Neural cell (in vitro differentiated cells): ENCODE data around the gene MINDY4B. TPM values are rescaled to one million over a fixed set of nuclear protein-coding genes. Genes with fewer than 3 reads are reported as not detected.

Experiments used
- H2AFZ ChIP-seq: fragments of 200-600, 300-800 bp; sonication (generic), shearing (Covaris generic); 2 replicates; pipeline ENCODE4 v1.6.0; 2014; ENCODE audit warnings: low read depth, mild to moderate bottlenecking, antibody characterized with exemption, low read length, moderate library complexity
- H3F3A ChIP-seq: fragments of 200-600 bp; shearing (Covaris generic); 2 replicates; pipeline ENCODE4 v1.6.1; 2016; ENCODE audit warnings: mild to moderate bottlenecking, moderate library complexity, mixed read lengths, antibody characterized with exemption, low read length; ENCODE audit not compliant: insufficient read depth, poor library complexity, severe bottlenecking
- H3K27ac ChIP-seq: fragments of 200-600, 300-800 bp; sonication (generic), shearing (Covaris generic); 2 replicates; pipeline ENCODE4 v1.5.1; 2014; ENCODE audit warnings: mild to moderate bottlenecking, low read length, moderate library complexity
- H3K27me3 ChIP-seq: fragments of 300-800, 200-600 bp; sonication (generic), shearing (Covaris generic); 2 replicates; pipeline ENCODE4 v1.6.0; 2014; ENCODE audit warnings: mild to moderate bottlenecking, low read depth, low read length, moderate library complexity; ENCODE audit not compliant: insufficient read depth
- H3K36me3 ChIP-seq: fragments of 300-800, 200-600 bp; sonication (generic), shearing (Covaris generic); 2 replicates; pipeline ENCODE4 v1.5.1; 2014; ENCODE audit warnings: mild to moderate bottlenecking, antibody characterized with exemption, low read length, moderate library complexity; ENCODE audit not compliant: insufficient read depth
- H3K4me2 ChIP-seq: fragments of 300-800, 200-600 bp; sonication (generic), shearing (Covaris generic); 2 replicates; pipeline ENCODE4 v1.6.0; 2014; ENCODE audit warnings: mild to moderate bottlenecking, low read length
- H3K4me3 ChIP-seq: fragments of 300-800, 200-600 bp; sonication (generic), shearing (Covaris generic); 2 replicates; pipeline ENCODE4 v1.5.1; 2014; ENCODE audit warnings: mild to moderate bottlenecking, low read length, moderate library complexity
- H3K79me2 ChIP-seq: fragments of 200-600 bp; shearing (Covaris generic); replicated peaks from 2 replicates; pipeline ENCODE4 v1.6.0; 2014; ENCODE audit warnings: mild to moderate bottlenecking, low read length, moderate library complexity; ENCODE audit not compliant: insufficient read depth
- H3K9ac ChIP-seq: fragments of 300-800, 200-600 bp; sonication (generic), shearing (Covaris generic); 2 replicates; pipeline ENCODE4 v1.6.1; 2016; ENCODE audit warnings: mild to moderate bottlenecking, low read length, mixed read lengths
- H3K9me2 ChIP-seq: fragments of 200-600 bp; shearing (Covaris generic); 2 replicates; pipeline ENCODE4 v1.6.1; 2016; ENCODE audit warnings: mild to moderate bottlenecking, low read length, mixed read lengths; ENCODE audit not compliant: insufficient read depth
- H3K9me3 ChIP-seq: fragments of 200-600, 300-800 bp; sonication (generic), shearing (Covaris generic); 2 replicates; pipeline ENCODE4 v1.6.1; 2016; ENCODE audit warnings: mild to moderate bottlenecking, mixed run types, low read length, moderate library complexity, mixed read lengths
- H4K20me1 ChIP-seq: fragments of 200-600 bp; shearing (Covaris generic); 2 replicates; pipeline ENCODE4 v1.6.1; 2016; ENCODE audit warnings: mild to moderate bottlenecking, mixed run types; ENCODE audit not compliant: insufficient read depth
- CTCF ChIP-seq: fragments of 450-650 bp; IDR thresholded peaks from 2 replicates; pipeline ENCODE4 v1.5.1; 2014; ENCODE audit warnings: antibody characterized with exemption, mild to moderate bottlenecking, moderate library complexity; ENCODE audit not compliant: poor library complexity, severe bottlenecking
- EP300 ChIP-seq: fragments of 450-650 bp; conservative IDR thresholded peaks from 2 replicates; pipeline ENCODE4 v1.6.1; 2014; ENCODE audit warnings: antibody characterized with exemption, mild to moderate bottlenecking, moderate library complexity; ENCODE audit not compliant: poor library complexity, severe bottlenecking
- EZH2 ChIP-seq: fragments of 200-600, 300-800 bp; shearing (Covaris generic), sonication (generic); IDR thresholded peaks from 2 replicates; pipeline ENCODE4 v1.6.1; 2014; ENCODE audit warnings: antibody characterized with exemption, low read length, borderline replicate concordance, mild to moderate bottlenecking; ENCODE audit not compliant: insufficient read depth, poor library complexity, severe bottlenecking
- MXI1 ChIP-seq: fragments of 450-650 bp; conservative IDR thresholded peaks from 2 replicates; pipeline ENCODE4 v1.6.1; 2014; ENCODE audit warnings: antibody characterized with exemption, mild to moderate bottlenecking; ENCODE audit not compliant: poor library complexity, severe bottlenecking
- POLR2AphosphoS5 ChIP-seq: IDR thresholded peaks from 2 replicates; pipeline ENCODE4 v1.6.1; 2012
- RAD21 ChIP-seq: fragments of 450-650 bp; conservative IDR thresholded peaks from 2 replicates; pipeline ENCODE4 v1.6.1; 2014; ENCODE audit warnings: antibody characterized with exemption, mild to moderate bottlenecking, moderate library complexity
- SMC3 ChIP-seq: fragments of 450-650 bp; conservative IDR thresholded peaks from 2 replicates; pipeline ENCODE4 v1.6.1; 2014; ENCODE audit warnings: antibody characterized with exemption, mild to moderate bottlenecking, moderate library complexity; ENCODE audit not compliant: poor library complexity
- TAF1 ChIP-seq: IDR thresholded peaks from 2 replicates; pipeline ENCODE4 v1.6.1; 2012; ENCODE audit warnings: low read depth
- polyA plus RNA-seq: library from polyadenylated mRNA; depleted of rRNA; stranded (reverse); fragments of >200 nt; gene quantifications from 2 replicates; pipeline ENCODE4 v1.2.3, GENCODE V29; 2014
- TF ChIP-seq, protein P1 (sequence below): IDR thresholded peaks from 2 replicates; pipeline ENCODE4 v1.6.1; 2012; ENCODE audit warnings: borderline replicate concordance

Gene MINDY4B
- polyA plus RNA-seq, 1 donor from 2014 or later = not detected

DNA sequence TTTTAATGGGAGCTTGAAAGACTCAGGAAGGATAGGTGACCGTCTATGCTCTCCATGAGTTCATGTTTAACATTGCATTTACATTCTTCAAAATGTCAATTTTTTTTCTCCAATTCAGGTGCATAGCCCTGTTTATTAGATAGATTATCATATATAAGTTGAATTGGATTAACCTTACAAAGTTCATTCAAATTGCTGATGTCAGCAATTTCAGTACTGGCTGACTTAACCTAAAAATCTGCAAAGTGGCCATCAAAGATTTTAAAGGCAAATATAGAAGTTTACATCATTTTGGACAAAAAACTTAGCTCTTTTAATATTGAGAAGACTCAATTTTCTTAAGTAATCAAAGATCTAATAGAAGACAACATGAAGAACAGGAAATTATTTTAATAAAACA is 57.8 kb downstream of the MINDY4B start:
- H4K20me1 ChIP-seq = no peaks in the 10 kb centered on the region
- H2AFZ ChIP-seq = no peak overlapping the region
- no peak overlapping the region for H3K27ac ChIP-seq
- no peaks in the 10 kb centered on the region for H3F3A ChIP-seq
- no peaks in the 10 kb centered on the region for H3K36me3 ChIP-seq
- peaks cover 7% of the 10 kb centered on the region for H3K9me3 ChIP-seq
- H3K27me3 ChIP-seq = no peaks in the 10 kb centered on the region
- no peaks in the 10 kb centered on the region for H3K79me2 ChIP-seq
- no peak overlapping the region for H3K4me3 ChIP-seq
- no peak overlapping the region for H3K4me2 ChIP-seq
- no peak for TF ChIP-seq POLR2AphosphoS5
- no peak for TF ChIP-seq CTCF
- TF ChIP-seq EP300 = no peak
- TF ChIP-seq RAD21 = no peak
- TF ChIP-seq SMC3 = no peak
- TF ChIP-seq, protein P1, sequence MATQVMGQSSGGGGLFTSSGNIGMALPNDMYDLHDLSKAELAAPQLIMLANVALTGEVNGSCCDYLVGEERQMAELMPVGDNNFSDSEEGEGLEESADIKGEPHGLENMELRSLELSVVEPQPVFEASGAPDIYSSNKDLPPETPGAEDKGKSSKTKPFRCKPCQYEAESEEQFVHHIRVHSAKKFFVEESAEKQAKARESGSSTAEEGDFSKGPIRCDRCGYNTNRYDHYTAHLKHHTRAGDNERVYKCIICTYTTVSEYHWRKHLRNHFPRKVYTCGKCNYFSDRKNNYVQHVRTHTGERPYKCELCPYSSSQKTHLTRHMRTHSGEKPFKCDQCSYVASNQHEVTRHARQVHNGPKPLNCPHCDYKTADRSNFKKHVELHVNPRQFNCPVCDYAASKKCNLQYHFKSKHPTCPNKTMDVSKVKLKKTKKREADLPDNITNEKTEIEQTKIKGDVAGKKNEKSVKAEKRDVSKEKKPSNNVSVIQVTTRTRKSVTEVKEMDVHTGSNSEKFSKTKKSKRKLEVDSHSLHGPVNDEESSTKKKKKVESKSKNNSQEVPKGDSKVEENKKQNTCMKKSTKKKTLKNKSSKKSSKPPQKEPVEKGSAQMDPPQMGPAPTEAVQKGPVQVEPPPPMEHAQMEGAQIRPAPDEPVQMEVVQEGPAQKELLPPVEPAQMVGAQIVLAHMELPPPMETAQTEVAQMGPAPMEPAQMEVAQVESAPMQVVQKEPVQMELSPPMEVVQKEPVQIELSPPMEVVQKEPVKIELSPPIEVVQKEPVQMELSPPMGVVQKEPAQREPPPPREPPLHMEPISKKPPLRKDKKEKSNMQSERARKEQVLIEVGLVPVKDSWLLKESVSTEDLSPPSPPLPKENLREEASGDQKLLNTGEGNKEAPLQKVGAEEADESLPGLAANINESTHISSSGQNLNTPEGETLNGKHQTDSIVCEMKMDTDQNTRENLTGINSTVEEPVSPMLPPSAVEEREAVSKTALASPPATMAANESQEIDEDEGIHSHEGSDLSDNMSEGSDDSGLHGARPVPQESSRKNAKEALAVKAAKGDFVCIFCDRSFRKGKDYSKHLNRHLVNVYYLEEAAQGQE = no peak
- no peak for TF ChIP-seq MXI1
- no peak for TF ChIP-seq EZH2
- TF ChIP-seq TAF1 = no peak
- no peaks in the 10 kb centered on the region for H3K9me2 ChIP-seq
- no peak overlapping the region for H3K9ac ChIP-seq

DNA sequence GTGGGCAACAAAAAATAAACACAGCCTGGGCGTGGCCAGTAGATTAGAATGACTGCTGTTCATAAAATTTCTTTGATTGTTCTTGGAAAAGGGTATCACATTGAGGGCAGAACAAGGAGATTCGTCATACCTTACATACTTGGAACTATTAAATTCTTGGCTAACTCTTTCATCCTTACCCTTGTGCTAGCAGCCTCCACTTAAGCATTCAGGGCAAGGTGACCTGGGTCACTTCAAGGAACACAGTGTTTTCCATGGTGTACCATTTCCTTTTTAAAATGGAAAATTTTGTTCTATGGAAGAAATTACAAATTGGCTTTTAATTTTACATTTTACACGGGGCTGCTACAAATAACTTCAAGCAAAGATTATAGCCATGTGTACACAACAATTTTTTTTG is 60.8 kb downstream of the MINDY4B start:
- no peak overlapping the region for H2AFZ ChIP-seq
- H3F3A ChIP-seq = no peaks in the 10 kb centered on the region
- H3K36me3 ChIP-seq = no peaks in the 10 kb centered on the region
- no peaks in the 10 kb centered on the region for H3K9me2 ChIP-seq
- no peaks in the 10 kb centered on the region for H4K20me1 ChIP-seq
- H3K4me2 ChIP-seq = no peak overlapping the region
- TF ChIP-seq POLR2AphosphoS5 (no peak), SMC3 (no peak), EZH2 (no peak), RAD21 (no peak)
- no peak overlapping the region for H3K9ac ChIP-seq
- no peak overlapping the region for H3K4me3 ChIP-seq
- H3K27me3 ChIP-seq = no peaks in the 10 kb centered on the region
- no peaks in the 10 kb centered on the region for H3K79me2 ChIP-seq
- no peaks in the 10 kb centered on the region for H3K9me3 ChIP-seq
- no peak overlapping the region for H3K27ac ChIP-seq

GRCh38 chr3:150843241-150843640 is 62.0 kb downstream of the MINDY4B start:
- Histone ChIP-seq H3K4me3 (no peak overlapping the region), H3K79me2 (no peaks in the 10 kb centered on the region), H3K4me2 (no peak overlapping the region)

More at GRCh38 chr3:150843241-150843640, 62.0 kb downstream of the MINDY4B start:
- Histone ChIP-seq H3K9me3 (no peaks in the 10 kb centered on the region), H2AFZ (no peak overlapping the region), H3K27ac (no peak overlapping the region), H3K36me3 (no peaks in the 10 kb centered on the region), H3K27me3 (no peaks in the 10 kb centered on the region), H3F3A (no peaks in the 10 kb centered on the region), H3K9me2 (no peaks in the 10 kb centered on the region), H4K20me1 (no peaks in the 10 kb centered on the region), H3K9ac (no peak overlapping the region)
- TF ChIP-seq MXI1 = no peak
- no peak for TF ChIP-seq EP300
- TF ChIP-seq RAD21 = no peak
- TF ChIP-seq POLR2AphosphoS5 = no peak
- TF ChIP-seq TAF1 = no peak
- no peak for TF ChIP-seq SMC3
- TF ChIP-seq EZH2 = no peak
